BE2C (cell line): Measurements from ENCODE around the gene TCN1.

Experiments used
- DNase-seq: peaks from one replicate; pipeline ENCODE4 v3.0.0-alpha.2; 2020
- H3K27me3 ChIP-seq: fragments of 250-450 bp; sonication (Bioruptor Pico); 2 replicates; pipeline ENCODE4 v1.5.1; 2020; ENCODE audit warnings: mild to moderate bottlenecking
- H3K36me3 ChIP-seq: fragments of 250-450 bp; sonication (Bioruptor Pico); 2 replicates; pipeline ENCODE4 v1.5.1; 2020; ENCODE audit warnings: mild to moderate bottlenecking
- H3K4me1 ChIP-seq: fragments of 250-450 bp; sonication (Bioruptor Pico); 2 replicates; pipeline ENCODE4 v1.5.1; 2020
- H3K4me3 ChIP-seq: 2 replicates; pipeline ENCODE4 v1.5.1; 2011; ENCODE audit warnings: low read depth, low read length
- H3K9me3 ChIP-seq: fragments of 250-450 bp; sonication (Bioruptor Pico); 2 replicates; pipeline ENCODE4 v1.5.1; 2020
- TF ChIP-seq, protein P1 (sequence below): IDR thresholded peaks from 2 replicates; pipeline ENCODE4 v1.5.1; 2012; ENCODE audit warnings: mild to moderate bottlenecking, low read depth, low read length

TCN1 gene

DNA sequence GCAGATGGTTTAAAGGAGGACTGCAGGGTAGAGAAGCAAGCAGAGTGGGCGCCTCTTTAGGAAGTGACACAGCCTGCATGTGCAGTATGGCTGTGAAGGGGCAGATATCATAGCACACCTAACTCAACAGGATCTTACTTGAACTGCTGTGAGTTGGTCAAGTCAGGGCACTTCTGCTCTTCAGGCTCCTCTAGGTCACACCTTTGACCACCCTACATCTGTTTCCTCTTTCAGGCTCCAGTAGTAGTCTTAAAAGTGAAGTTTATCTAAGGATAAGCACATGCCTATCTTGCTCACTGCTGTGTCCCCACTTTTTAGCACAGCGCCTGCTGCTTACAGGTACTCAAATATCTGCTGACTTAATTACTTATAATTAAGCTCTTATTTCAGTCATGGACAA, 62.2 kb downstream of the TCN1 start:
- Histone ChIP-seq H3K27me3 (no peaks in the 10 kb centered on the region), H3K36me3 (no peaks in the 10 kb centered on the region), H3K4me3 (no peak overlapping the region), H3K9me3 (no peaks in the 10 kb centered on the region), H3K4me1 (no peaks in the 10 kb centered on the region)
- TF ChIP-seq, protein P1, sequence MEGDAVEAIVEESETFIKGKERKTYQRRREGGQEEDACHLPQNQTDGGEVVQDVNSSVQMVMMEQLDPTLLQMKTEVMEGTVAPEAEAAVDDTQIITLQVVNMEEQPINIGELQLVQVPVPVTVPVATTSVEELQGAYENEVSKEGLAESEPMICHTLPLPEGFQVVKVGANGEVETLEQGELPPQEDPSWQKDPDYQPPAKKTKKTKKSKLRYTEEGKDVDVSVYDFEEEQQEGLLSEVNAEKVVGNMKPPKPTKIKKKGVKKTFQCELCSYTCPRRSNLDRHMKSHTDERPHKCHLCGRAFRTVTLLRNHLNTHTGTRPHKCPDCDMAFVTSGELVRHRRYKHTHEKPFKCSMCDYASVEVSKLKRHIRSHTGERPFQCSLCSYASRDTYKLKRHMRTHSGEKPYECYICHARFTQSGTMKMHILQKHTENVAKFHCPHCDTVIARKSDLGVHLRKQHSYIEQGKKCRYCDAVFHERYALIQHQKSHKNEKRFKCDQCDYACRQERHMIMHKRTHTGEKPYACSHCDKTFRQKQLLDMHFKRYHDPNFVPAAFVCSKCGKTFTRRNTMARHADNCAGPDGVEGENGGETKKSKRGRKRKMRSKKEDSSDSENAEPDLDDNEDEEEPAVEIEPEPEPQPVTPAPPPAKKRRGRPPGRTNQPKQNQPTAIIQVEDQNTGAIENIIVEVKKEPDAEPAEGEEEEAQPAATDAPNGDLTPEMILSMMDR: no peak
- DNase-seq: no peak
